Measurements from ENCODE around the gene OR5AS1. TPM values are rescaled to one million over a fixed set of nuclear protein-coding genes. Genes with fewer than 3 reads are reported as not detected.
"Not testable (repeated sequence)": the region's sequence is repeated elsewhere in the genome, so short reads cannot be mapped to it uniquely, and the experiment has no call there.

The OR5AS1 gene
- total RNA-seq (2014; rRNA removed; shearing (Covaris generic); ENCODE audit: low replicate concordance): not detected in 2 replicates

DNA sequence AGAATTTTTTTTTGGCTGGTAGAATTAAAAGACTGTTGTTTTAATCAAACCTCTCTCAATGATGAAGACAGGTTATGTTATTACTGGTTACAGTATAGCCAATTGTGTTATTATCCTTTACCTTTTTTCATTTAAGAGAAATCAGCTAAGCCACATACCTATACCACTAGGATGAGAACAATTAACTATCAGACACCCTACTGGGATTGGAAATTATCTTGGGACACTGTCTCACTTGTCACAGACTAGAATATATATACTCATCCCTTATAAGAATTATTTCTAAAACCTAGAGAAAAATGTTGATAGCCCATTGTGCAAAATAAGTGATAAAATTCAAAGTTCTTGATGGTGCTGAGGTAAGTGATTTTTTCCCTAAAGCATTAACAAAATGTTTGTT lies at the start of gene OR5AS1:
TSS of gene OR5AS1 (plus strand) at position 301 of the 400 bp plus-strand sequence. CDS start 2,765 bp downstream, outside the sequence.
- H3K36me3 ChIP-seq: no peaks in the 10 kb centered on the region
- H3K27me3 ChIP-seq: no peaks in the 10 kb centered on the region
- no peaks in the 10 kb centered on the region for H3K9me3 ChIP-seq
- DNase-seq: no peak
- no peak within 1 kb of the TSS for H3K4me3 ChIP-seq

DNA sequence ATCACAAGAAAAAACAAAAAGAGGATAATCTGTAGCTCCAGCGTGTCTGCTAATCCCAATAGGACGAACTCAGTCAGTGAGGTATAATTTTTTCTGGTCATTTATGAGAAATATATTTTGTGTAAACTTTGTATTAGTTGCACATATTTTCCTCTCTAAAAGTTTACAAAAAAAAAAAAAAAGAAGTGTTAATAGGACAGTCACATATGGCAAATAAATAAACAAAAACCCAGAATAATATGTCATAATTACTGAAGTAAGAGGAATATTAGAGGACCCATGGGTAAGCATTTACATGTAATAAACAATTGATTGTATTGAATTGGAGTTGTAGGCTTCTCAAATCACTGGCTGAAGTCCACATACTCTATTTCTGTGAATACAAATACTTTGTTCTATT lies 32.9 kb upstream of the OR5AS1 start, which contains the start of gene OR5F1:
TSS of gene OR5F1 (minus strand) at position 101 of the 400 bp plus-strand sequence. CDS start at position 101, 0 bp downstream.
- H3K27me3 ChIP-seq: no peaks in the 10 kb centered on the region
- no peaks in the 10 kb centered on the region for H3K9me3 ChIP-seq
- no peak for DNase-seq
- H3K36me3 ChIP-seq: no peaks in the 10 kb centered on the region
- H3K4me3 ChIP-seq: no peak within 1 kb of the TSS

DNA sequence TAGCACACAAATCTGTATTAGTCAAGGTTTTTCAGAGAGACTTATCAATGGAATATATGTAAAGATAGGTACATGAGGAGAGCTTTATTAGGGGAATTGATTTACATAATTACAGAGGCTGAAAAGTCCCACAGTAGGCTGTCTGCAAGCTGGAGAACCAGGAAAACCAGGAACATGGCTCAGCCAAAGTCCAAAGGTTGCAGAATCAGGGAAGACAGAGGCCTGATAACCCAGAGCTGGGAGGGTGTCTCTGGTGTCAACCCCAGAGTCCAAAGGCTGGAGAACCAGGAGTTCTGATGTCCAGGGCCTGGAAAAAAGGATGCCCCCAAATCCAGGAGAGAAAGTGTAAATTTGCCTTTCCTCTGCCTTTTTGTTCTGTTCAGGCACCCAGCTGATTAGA lies 16.7 kb upstream of the OR5AS1 start:
- Histone ChIP-seq H3K27me3 (no peaks in the 10 kb centered on the region), H3K9me3 (no peaks in the 10 kb centered on the region), H3K4me3 (no peak overlapping the region), H3K36me3 (no peaks in the 10 kb centered on the region)
- no peak for DNase-seq

DNA sequence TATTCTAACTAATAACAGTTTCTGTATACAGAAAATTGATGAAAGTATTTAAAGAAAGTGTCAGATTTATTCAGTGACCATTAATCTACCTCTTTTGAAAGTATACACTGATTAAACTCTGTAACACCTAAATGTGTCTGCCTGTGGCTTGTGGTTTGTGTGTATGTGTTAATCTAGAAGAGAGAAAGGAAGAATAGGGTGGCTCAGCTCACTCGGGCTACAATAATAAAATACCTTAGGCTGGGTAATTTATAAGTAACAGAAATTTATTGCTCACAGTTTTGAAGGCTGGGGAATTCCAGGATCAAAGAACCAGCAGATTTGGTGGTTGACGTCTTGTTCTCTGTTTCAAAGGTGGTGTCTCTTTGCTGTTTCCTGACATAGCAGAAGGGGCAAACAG lies 13.6 kb upstream of the OR5AS1 start:
- Histone ChIP-seq H3K9me3 (no peaks in the 10 kb centered on the region), H3K36me3 (no peaks in the 10 kb centered on the region), H3K27me3 (no peaks in the 10 kb centered on the region), H3K4me3 (no peak overlapping the region)
- no peak for DNase-seq

DNA sequence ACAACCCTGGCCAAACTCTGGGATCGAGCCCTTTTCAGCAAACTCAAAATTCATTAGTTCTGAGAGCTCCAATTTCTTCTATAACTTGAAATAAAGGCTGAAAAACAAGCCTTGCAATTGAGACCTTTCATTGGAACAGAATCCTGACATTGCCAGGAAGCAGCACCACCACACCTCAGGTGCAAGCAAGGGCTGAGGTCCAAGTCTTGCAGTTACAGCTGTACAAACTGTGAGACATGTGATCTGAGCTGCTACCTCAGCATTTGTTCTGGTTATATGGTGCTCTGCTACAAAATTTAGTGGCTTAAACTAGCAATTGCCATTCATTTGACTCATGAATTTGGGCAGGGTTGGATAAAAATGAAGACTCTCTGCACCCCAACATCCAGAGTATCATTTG lies 18.1 kb downstream of the OR5AS1 start:
- H3K27me3 ChIP-seq: no peaks in the 10 kb centered on the region
- no peaks in the 10 kb centered on the region for H3K9me3 ChIP-seq
- H3K4me3 ChIP-seq: no peak overlapping the region
- DNase-seq: no peak
- no peaks in the 10 kb centered on the region for H3K36me3 ChIP-seq

DNA sequence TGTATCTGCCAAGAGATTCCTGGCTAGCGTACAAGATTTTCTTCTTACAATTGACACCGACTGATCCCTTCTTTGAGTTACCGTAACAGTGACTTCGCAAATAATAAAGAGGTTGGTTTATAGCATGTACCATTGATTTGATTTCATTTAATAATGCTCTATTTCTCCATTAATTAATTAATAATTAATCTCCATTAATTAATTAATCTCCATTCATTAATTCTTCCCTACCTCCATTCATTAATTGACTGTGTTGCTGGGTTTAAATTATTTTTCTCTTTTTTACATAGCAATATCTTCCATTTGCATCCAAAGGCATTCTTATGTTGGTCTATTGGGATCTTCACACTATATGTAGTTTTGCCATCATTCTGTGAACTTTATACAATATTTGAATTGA lies 21.0 kb downstream of the OR5AS1 start:
- no peak for DNase-seq
- Histone ChIP-seq H3K9me3 (no peaks in the 10 kb centered on the region), H3K4me3 (no peak overlapping the region), H3K36me3 (no peaks in the 10 kb centered on the region), H3K27me3 (no peaks in the 10 kb centered on the region)

DNA sequence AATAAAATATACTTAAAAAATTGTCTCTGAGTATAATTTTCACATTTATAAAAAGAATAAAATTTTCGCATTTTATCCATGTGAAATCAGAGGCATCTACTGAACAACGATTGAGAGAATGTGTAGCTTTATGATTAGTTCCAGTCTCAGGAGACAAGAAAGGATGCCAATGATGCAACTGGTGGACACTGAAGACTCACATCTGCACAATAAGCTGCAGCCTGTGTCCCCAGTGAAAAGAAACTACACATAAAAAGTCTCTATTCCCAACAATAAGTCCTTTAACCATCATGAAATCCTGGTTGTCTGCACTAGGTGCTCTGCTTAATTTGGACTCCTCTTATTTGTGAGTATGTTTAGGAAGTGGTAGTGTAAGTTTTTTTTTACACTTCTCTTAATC lies 22.0 kb downstream of the OR5AS1 start:
- DNase-seq: no peak
- H3K9me3 ChIP-seq: no peaks in the 10 kb centered on the region
- no peak overlapping the region for H3K4me3 ChIP-seq
- H3K36me3 ChIP-seq: no peaks in the 10 kb centered on the region
- H3K27me3 ChIP-seq: no peaks in the 10 kb centered on the region

DNA sequence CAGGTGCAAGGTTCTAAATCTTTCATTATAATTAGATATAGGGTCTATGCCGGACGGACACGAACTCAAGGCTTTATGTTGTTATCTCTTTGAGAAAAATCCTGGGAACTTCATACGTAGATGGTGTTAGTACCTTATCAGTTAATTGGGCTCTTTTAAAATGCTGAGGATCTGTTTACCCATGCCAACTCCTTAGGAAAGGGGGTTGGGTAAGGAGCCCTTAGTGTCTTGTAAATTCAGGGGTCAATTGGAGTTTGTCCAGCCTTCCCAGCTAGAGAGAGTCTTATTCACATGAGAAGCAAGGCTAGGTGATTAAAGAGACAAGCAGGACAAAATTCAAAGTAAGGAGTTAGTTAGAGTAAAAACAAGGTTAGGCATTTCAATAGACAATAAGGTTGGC lies 28.9 kb downstream of the OR5AS1 start:
- H3K4me3 ChIP-seq, DNase-seq: not testable (repeated sequence)

DNA sequence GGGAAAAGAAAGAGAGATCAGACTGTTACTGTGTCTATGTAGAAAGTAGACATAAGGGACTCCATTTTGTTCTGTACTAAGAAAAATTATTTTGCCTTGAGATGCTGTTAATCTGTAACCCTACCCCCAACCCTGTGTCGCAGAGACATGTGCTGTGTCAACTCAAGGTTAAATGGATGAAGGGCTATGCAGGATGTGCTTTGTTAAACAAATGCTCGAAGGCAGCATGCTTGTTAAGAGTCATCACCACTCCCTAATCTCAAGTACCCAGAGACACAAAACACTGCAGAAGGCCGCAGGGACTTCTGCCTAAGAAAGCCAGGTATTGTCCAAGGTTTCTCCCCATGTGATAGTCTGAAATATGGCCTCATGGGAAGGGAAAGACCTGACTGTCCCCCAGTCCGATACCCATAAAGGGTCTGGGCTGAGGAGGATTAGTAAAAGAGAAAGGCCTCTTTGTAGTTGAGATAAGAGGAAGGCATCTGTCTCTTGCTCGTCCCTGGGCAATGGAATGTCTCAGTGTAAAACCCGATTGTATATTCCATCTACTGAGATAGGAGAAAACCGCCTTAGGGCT lies 30.3 kb downstream of the OR5AS1 start:
- H3K36me3 ChIP-seq, DNase-seq, H3K27me3 ChIP-seq, H3K4me3 ChIP-seq, H3K9me3 ChIP-seq: not testable (repeated sequence)

More for the DNA sequence above, 28.9 kb downstream of the OR5AS1 start:
- H3K27me3 ChIP-seq, H3K9me3 ChIP-seq, H3K36me3 ChIP-seq: not testable (repeated sequence)

DNA sequence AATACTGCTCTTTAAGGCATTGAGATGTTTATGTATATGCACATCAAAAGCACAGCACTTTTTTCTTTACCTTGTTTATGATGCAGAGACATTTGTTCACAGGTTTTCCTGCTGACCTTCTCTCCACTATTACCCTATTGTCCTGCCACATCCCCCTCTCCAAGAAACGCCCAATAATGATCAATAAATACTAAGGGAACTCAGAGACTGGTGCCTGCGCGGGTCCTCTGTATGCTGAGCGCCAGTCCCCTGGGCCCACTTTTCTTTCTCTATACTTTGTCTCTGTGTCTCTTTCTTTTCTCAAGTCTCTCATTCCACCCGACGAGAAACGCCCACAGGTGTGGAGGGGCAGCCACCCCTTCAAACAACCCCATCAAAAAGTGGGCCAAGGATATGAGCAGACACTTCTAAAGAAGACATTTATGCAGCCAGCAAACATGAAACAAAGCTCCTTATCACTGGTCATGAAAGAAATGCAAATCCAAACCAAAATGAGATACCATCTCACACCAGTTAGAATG lies 30.9 kb downstream of the OR5AS1 start:
- H3K27me3 ChIP-seq: not testable (repeated sequence)

DNA sequence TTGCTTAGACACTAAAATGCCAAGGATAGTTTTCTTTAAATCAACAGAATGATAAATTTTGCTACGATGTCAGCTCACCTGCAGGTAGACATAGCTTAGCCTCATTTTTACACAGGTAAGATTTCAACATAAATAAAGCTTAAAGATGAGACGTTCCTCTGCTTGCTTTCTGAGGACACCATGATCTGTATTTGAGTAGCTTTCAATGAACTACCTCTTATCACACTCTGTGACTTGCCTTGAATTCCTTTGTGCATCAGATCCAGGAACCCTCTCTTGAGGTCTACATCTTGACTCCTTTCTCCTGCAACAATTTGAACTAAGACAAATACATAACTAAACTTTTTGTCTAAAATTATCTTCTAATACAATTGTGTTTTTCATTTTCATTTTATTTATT lies 39.5 kb downstream of the OR5AS1 start:
- DNase-seq: no peak
- no peaks in the 10 kb centered on the region for H3K9me3 ChIP-seq
- no peaks in the 10 kb centered on the region for H3K36me3 ChIP-seq
- H3K27me3 ChIP-seq: no peaks in the 10 kb centered on the region
- H3K4me3 ChIP-seq: no peak overlapping the region

More for the DNA sequence above, 30.9 kb downstream of the OR5AS1 start:
- H3K4me3 ChIP-seq, H3K9me3 ChIP-seq, H3K36me3 ChIP-seq, DNase-seq: not testable (repeated sequence)

Other genes starting within 250 kb of the OR5AS1 start
- gene OR5D14, start 232.1 kb upstream of the OR5AS1 start, total RNA-seq (2014; rRNA removed; shearing (Covaris generic); ENCODE audit: low replicate concordance): not detected in 2 replicates
- gene OR5L1, start 216.3 kb upstream of the OR5AS1 start, total RNA-seq (2014; rRNA removed; shearing (Covaris generic); ENCODE audit: low replicate concordance): not detected in 2 replicates
- not detected in 2 replicates for gene OR5D18, start 208.0 kb upstream of the OR5AS1 start, total RNA-seq (2014; rRNA removed; shearing (Covaris generic); ENCODE audit: low replicate concordance)
- gene OR5L2, start 200.4 kb upstream of the OR5AS1 start, total RNA-seq (2014; rRNA removed; shearing (Covaris generic); ENCODE audit: low replicate concordance): not detected in 2 replicates
- not detected in 2 replicates for gene OR5D16, start 188.9 kb upstream of the OR5AS1 start, total RNA-seq (2014; rRNA removed; shearing (Covaris generic); ENCODE audit: low replicate concordance)
- gene TRIM51, start 144.4 kb upstream of the OR5AS1 start, total RNA-seq (2014; rRNA removed; shearing (Covaris generic); ENCODE audit: low replicate concordance): not detected in 2 replicates
- not detected in 2 replicates for gene OR5W2, start 113.1 kb upstream of the OR5AS1 start, total RNA-seq (2014; rRNA removed; shearing (Covaris generic); ENCODE audit: low replicate concordance)
- not detected in 2 replicates for gene OR5I1, start 91.3 kb upstream of the OR5AS1 start, total RNA-seq (2014; rRNA removed; shearing (Covaris generic); ENCODE audit: low replicate concordance)
- not detected in 2 replicates for gene OR10AG1, start 57.7 kb upstream of the OR5AS1 start, total RNA-seq (2014; rRNA removed; shearing (Covaris generic); ENCODE audit: low replicate concordance)
- not detected in 2 replicates for gene OR5F1, start 33.0 kb upstream of the OR5AS1 start, total RNA-seq (2014; rRNA removed; shearing (Covaris generic); ENCODE audit: low replicate concordance)
- gene OR8I2, start 65.7 kb downstream of the OR5AS1 start, total RNA-seq (2014; rRNA removed; shearing (Covaris generic); ENCODE audit: low replicate concordance): not detected in 2 replicates
- gene OR8H2, start 76.0 kb downstream of the OR5AS1 start, total RNA-seq (2014; rRNA removed; shearing (Covaris generic); ENCODE audit: low replicate concordance): not detected in 2 replicates
- not detected in 2 replicates for gene OR8H3, start 94.7 kb downstream of the OR5AS1 start, total RNA-seq (2014; rRNA removed; shearing (Covaris generic); ENCODE audit: low replicate concordance)
- not detected in 2 replicates for gene OR8J3, start 112.5 kb downstream of the OR5AS1 start, total RNA-seq (2014; rRNA removed; shearing (Covaris generic); ENCODE audit: low replicate concordance)
- gene OR8K5, start 132.7 kb downstream of the OR5AS1 start, total RNA-seq (2014; rRNA removed; shearing (Covaris generic); ENCODE audit: low replicate concordance): not detected in 2 replicates
- not detected in 2 replicates for gene OR5J2, start 149.0 kb downstream of the OR5AS1 start, total RNA-seq (2014; rRNA removed; shearing (Covaris generic); ENCODE audit: low replicate concordance)
- not detected in 2 replicates for gene OR5T2, start 206.6 kb downstream of the OR5AS1 start, total RNA-seq (2014; rRNA removed; shearing (Covaris generic); ENCODE audit: low replicate concordance)
- gene OR5T3, start 224.6 kb downstream of the OR5AS1 start, total RNA-seq (2014; rRNA removed; shearing (Covaris generic); ENCODE audit: low replicate concordance): not detected in 2 replicates
- not detected in 2 replicates for gene OR5T1, start 246.5 kb downstream of the OR5AS1 start, total RNA-seq (2014; rRNA removed; shearing (Covaris generic); ENCODE audit: low replicate concordance)